ENCODE measurements around the gene CHIT1. TPM values are rescaled to one million over a fixed set of nuclear protein-coding genes. Genes with fewer than 3 reads are reported as not detected.

Gene CHIT1
- total and polyA plus RNA-seq, 2 of the 8 experiments (the other 6 are each of a cell fraction or from before 2014, with no cell fraction given): not detected

DNA sequence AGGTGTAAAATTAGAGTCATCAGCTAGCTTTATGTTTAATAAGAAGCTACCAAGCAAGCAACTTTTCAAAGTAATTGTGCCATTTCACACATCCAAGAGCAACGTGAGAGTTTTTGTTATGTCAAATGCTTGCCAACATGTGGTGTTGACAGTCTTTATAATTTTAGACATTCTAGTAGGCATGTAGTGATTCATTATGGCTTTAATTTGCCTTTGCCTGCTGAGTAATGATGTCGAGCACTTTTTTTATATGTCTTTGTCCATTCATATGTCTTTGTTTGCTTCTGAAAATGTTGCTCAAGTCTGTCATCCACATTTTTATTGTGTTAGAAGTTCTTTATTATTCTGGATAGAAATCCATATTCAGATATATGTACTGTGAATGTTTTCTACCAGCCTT lies 21.4 kb upstream of the CHIT1 start (continued):
- TF ChIP-seq, protein P1, sequence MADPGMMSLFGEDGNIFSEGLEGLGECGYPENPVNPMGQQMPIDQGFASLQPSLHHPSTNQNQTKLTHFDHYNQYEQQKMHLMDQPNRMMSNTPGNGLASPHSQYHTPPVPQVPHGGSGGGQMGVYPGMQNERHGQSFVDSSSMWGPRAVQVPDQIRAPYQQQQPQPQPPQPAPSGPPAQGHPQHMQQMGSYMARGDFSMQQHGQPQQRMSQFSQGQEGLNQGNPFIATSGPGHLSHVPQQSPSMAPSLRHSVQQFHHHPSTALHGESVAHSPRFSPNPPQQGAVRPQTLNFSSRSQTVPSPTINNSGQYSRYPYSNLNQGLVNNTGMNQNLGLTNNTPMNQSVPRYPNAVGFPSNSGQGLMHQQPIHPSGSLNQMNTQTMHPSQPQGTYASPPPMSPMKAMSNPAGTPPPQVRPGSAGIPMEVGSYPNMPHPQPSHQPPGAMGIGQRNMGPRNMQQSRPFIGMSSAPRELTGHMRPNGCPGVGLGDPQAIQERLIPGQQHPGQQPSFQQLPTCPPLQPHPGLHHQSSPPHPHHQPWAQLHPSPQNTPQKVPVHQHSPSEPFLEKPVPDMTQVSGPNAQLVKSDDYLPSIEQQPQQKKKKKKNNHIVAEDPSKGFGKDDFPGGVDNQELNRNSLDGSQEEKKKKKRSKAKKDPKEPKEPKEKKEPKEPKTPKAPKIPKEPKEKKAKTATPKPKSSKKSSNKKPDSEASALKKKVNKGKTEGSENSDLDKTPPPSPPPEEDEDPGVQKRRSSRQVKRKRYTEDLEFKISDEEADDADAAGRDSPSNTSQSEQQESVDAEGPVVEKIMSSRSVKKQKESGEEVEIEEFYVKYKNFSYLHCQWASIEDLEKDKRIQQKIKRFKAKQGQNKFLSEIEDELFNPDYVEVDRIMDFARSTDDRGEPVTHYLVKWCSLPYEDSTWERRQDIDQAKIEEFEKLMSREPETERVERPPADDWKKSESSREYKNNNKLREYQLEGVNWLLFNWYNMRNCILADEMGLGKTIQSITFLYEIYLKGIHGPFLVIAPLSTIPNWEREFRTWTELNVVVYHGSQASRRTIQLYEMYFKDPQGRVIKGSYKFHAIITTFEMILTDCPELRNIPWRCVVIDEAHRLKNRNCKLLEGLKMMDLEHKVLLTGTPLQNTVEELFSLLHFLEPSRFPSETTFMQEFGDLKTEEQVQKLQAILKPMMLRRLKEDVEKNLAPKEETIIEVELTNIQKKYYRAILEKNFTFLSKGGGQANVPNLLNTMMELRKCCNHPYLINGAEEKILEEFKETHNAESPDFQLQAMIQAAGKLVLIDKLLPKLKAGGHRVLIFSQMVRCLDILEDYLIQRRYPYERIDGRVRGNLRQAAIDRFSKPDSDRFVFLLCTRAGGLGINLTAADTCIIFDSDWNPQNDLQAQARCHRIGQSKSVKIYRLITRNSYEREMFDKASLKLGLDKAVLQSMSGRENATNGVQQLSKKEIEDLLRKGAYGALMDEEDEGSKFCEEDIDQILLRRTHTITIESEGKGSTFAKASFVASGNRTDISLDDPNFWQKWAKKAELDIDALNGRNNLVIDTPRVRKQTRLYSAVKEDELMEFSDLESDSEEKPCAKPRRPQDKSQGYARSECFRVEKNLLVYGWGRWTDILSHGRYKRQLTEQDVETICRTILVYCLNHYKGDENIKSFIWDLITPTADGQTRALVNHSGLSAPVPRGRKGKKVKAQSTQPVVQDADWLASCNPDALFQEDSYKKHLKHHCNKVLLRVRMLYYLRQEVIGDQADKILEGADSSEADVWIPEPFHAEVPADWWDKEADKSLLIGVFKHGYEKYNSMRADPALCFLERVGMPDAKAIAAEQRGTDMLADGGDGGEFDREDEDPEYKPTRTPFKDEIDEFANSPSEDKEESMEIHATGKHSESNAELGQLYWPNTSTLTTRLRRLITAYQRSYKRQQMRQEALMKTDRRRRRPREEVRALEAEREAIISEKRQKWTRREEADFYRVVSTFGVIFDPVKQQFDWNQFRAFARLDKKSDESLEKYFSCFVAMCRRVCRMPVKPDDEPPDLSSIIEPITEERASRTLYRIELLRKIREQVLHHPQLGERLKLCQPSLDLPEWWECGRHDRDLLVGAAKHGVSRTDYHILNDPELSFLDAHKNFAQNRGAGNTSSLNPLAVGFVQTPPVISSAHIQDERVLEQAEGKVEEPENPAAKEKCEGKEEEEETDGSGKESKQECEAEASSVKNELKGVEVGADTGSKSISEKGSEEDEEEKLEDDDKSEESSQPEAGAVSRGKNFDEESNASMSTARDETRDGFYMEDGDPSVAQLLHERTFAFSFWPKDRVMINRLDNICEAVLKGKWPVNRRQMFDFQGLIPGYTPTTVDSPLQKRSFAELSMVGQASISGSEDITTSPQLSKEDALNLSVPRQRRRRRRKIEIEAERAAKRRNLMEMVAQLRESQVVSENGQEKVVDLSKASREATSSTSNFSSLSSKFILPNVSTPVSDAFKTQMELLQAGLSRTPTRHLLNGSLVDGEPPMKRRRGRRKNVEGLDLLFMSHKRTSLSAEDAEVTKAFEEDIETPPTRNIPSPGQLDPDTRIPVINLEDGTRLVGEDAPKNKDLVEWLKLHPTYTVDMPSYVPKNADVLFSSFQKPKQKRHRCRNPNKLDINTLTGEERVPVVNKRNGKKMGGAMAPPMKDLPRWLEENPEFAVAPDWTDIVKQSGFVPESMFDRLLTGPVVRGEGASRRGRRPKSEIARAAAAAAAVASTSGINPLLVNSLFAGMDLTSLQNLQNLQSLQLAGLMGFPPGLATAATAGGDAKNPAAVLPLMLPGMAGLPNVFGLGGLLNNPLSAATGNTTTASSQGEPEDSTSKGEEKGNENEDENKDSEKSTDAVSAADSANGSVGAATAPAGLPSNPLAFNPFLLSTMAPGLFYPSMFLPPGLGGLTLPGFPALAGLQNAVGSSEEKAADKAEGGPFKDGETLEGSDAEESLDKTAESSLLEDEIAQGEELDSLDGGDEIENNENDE (IDR thresholded peaks at IDR 0.05; ENCODE audit: insufficient replicate concordance, low read length): no peak
- TF ChIP-seq, protein P2, sequence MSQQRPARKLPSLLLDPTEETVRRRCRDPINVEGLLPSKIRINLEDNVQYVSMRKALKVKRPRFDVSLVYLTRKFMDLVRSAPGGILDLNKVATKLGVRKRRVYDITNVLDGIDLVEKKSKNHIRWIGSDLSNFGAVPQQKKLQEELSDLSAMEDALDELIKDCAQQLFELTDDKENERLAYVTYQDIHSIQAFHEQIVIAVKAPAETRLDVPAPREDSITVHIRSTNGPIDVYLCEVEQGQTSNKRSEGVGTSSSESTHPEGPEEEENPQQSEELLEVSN (IDR thresholded peaks at IDR 0.05): no peak
- TF ChIP-seq NANOG (IDR thresholded peaks at IDR 0.05; ENCODE audit: insufficient read depth, low read depth, low read length, poor library complexity, severe bottlenecking): no peak
- no peak for TF ChIP-seq SIRT6 (IDR thresholded peaks at IDR 0.05; ENCODE audit: low read length)
- TF ChIP-seq CHD2 (IDR thresholded peaks at IDR 0.05; ENCODE audit: low read length): no peak
- no peak for TF ChIP-seq TAF1 (IDR thresholded peaks at IDR 0.05; ENCODE audit: low read depth, low read length)
- no peak for TF ChIP-seq TAF7 (optimal IDR thresholded peaks at IDR 0.05; ENCODE audit: borderline replicate concordance, low read depth, low read length)

All from H1 (cell line).